ENCODE results near the gene CHRM3.

CHRM3 gene

GRCh38 chr1:239413916-239414315, 27.5 kb downstream of the CHRM3 start:
- DNase-seq (ENCODE audit: low read depth), result no peak

DNA sequence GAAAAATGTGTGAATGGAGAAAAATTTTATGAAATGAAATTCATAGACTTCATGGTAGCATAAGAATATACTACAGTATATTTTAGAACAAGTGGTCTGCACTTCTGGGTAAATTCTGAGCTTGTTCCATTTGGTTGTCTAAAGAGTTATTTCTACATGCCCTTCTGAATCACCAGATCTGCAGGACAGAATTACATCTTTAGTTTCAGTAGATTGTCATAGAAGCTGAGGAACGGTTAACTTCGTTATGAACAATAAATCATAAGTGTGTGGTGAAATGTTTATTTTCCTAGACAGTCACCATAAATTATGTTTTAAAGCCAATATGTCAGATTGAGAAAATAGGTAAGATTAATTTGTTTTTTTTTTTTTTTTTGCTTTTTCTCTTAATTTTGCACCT, 30.9 kb downstream of the CHRM3 start:
- DNase-seq (ENCODE audit: low read depth), result no peak

DNA sequence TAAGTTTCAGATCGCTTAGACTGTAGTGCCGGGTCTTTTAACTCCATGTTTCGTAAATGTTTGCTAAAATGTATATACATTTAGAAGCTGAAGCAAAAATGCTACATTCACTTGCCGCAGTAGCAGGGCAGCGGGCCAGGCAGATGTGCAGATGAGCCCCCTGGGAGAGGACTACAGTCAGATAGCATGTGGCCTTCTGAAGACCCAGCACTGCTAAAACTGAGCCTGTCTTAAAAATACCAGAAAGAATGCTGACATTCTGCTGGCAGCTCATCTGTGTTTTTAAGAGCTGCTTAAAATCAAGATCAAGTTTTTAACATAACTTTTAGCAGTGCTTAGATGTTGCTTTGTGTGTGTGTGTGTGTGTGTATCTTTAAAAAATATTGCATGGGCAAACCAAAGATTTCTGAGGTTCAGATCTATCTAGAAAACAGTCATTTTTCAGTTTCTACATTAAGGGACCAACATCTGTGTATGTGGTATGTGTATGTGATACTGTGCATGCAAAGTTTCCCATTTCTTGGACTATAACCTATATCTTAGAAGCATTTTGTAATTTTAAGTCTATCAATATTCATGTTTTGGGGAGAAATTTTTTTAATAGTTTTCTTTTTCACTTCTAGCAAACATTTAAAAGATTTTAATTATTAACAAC, 31.7 kb downstream of the CHRM3 start:
- DNase-seq (ENCODE audit: low read depth), result no peak

DNA sequence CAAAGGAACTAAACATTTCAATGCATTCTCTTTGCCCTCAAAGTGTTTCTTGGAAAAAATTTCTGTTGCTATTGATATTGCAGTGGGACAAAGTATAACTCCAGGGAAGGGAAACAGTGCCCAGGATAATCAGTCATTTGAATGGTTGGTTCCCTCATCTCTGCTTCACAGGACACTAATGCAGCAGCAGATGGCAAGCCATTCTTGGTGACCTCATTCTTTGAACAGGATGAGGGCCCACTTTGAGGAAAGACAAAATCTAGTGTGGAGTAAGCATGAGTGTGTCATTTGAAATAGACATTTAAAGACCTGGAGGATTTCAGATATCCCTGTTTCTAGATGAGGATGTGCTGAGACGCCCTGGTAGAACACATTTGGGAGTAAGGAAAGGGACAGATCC, 32.3 kb downstream of the CHRM3 start:
- no peak for DNase-seq (ENCODE audit: low read depth)

DNA sequence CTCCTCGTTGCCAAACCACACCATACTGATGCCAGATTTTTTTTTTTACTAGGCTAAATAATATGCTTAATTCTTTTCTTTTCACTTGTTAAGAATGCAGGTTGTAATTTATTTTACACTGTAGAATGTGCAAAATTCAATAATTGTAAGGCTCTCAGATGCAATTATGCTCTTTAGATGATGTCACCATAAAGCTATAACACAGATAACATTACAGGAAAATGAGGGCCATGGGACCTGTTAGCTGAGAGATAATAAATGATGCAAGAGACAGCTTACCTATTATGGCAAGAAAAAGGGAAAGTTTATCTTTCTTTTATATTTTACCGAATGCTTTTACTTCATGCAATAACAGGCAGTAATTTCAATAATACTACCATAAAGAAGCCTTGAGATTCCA, 35.4 kb downstream of the CHRM3 start:
- no peak for DNase-seq (ENCODE audit: low read depth)

GRCh38 chr1:239422818-239423217, 36.5 kb downstream of the CHRM3 start:
- no peak for DNase-seq (ENCODE audit: low read depth)

GRCh38 chr1:239426821-239427475, 40.6 kb downstream of the CHRM3 start:
- DNase-seq (ENCODE audit: low read depth), result no peak

DNA sequence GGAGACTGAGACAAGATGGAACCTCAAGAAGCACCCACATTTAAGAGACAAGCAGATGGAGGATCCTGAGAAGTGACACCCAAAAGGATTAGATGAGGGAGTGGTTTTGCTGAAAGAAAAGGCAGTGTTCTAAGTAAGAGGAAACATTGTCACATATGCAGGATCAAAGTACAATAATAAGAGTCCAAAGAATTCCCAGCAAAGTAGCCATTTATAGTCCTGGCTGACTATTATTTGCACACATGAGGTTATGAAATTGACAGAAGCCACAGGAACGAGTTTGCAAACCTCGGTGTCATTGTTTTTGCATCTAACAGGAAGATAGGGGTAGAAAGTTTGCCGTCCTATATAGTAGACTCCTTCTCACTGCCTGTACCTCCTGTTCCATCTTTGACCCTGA, 41.3 kb downstream of the CHRM3 start:
- no peak for DNase-seq (ENCODE audit: low read depth)

- no peak for DNase-seq (ENCODE audit: low read depth)
Measured at GRCh38 chr1:239428120-239428710, 41.8 kb downstream of the CHRM3 start.

DNA sequence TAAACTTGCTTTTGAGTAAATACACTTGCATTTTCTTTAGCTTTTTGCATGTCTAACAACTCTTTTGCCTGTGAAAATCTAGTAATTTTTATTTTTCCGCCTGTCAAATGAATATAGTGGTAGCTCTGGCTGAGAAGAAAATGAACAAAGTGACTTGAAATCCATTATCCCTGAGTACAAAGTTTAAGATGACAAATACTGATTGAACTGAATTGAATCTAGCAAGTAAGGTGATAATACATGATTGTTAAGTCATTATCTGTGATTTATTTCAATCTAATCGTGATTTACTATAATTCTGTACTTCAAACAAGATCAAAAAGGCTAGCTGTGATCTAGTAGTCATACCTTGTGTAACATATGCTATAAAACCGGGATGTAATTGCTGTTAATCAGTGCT, 42.8 kb downstream of the CHRM3 start:
- DNase-seq (ENCODE audit: low read depth), result no peak

- no peak for DNase-seq (ENCODE audit: low read depth)
Measured at GRCh38 chr1:239432255-239432654, 45.9 kb downstream of the CHRM3 start.

DNA sequence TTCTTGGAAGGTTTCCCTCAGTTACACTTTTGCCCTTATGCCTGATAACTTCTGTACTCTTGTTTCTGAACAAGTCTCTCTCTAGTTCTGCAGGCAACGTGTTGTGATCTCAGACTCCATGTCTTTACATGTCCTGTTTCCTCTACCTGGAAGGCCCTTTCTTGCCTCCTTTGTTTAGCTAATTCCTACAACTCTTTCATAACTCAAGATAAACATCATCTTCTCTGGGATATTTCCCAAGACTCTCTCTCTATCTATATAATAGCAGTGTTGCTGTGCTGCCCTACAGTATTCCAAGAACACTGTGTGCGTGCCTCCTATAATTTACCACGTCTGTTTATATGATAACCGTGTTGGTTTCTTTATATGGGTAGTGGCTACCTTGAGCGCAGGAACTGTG, 47.8 kb downstream of the CHRM3 start:
- no peak for DNase-seq (ENCODE audit: low read depth)

Data from activated T-cell treated with anti-CD3 and anti-CD28 coated beads for 24 hours (primary cell).